AG04449 (cell line): ENCODE measurements around the gene NCR1.
"Not testable (repeated sequence)": the region's sequence is repeated elsewhere in the genome, so short reads cannot be mapped to it uniquely, and the experiment has no call there.

Experiments used
- CTCF ChIA-PET: fragments of 350-600 bp; formaldehyde crosslinking; extraction: SDS; loops from one replicate; lab custom pipeline; 2021; ENCODE audit warnings: antibody characterized with exemption; lab: Yijun Ruan, JAX
- POLR2A ChIA-PET: fragments of 400-600, 350-600 bp; formaldehyde crosslinking; extraction: SDS; loops from one replicate; lab custom pipeline; 2020; ENCODE audit warnings: antibody characterized with exemption, inconsistent platforms; lab: Yijun Ruan, JAX
- DNase-seq: peaks from one replicate; pipeline ENCODE4 v3.0.0-alpha.2; 2010; ENCODE audit warnings: low read depth, low spot score
- H3K4me3 ChIP-seq: 2 replicates; pipeline ENCODE4 v1.5.1; 2011; ENCODE audit warnings: low read depth, mild to moderate bottlenecking, control low read depth, low read length
- CTCF ChIP-seq: IDR thresholded peaks from one replicate; pipeline ENCODE4 v1.5.1; 2011; ENCODE audit warnings: mild to moderate bottlenecking, moderate library complexity, low read length, control low read depth, inconsistent platforms; ENCODE audit not compliant: insufficient read depth; ENCODE audit errors: missing control alignments

Gene NCR1

GRCh38 chr19:54905803-54906511 is at the start of gene NCR1:
TSS of gene NCR1 (plus strand) at chr19:54906148. CDS start at chr19:54906188, 40 bp downstream.
- no peak within 1 kb of the TSS for H3K4me3 ChIP-seq
- no peak for TF ChIP-seq CTCF
- ChIA-PET POLR2A (no interaction called here), CTCF (no interaction called here)
- DNase-seq, result no peak

- POLR2A ChIA-PET, DNase-seq, H3K4me3 ChIP-seq, CTCF ChIA-PET: not testable (repeated sequence)
Measured at GRCh38 chr19:54858476-54858875, 47.5 kb upstream of the NCR1 start.

GRCh38 chr19:54859421-54859820 is 46.5 kb upstream of the NCR1 start:
- CTCF ChIA-PET, DNase-seq, H3K4me3 ChIP-seq, POLR2A ChIA-PET: not testable (repeated sequence)

- POLR2A ChIA-PET, DNase-seq, CTCF ChIA-PET, H3K4me3 ChIP-seq: not testable (repeated sequence)
Measured at GRCh38 chr19:54863459-54863858, 42.5 kb upstream of the NCR1 start.

GRCh38 chr19:54871696-54872095 is 34.3 kb upstream of the NCR1 start:
- no peak for DNase-seq
- ChIA-PET POLR2A (no interaction called here), CTCF (no interaction called here)
- no peak overlapping the region for H3K4me3 ChIP-seq
- no peak for TF ChIP-seq CTCF

- CTCF ChIA-PET, result no interaction called here
- POLR2A ChIA-PET, result no interaction called here
Measured at GRCh38 chr19:54873990-54874389, 32.0 kb upstream of the NCR1 start, which contains the start of gene FCAR. TSS of gene FCAR (plus strand) at chr19:54874235. CDS start at chr19:54874290, 55 bp downstream.

GRCh38 chr19:54875506-54875905 is 30.4 kb upstream of the NCR1 start:
- H3K4me3 ChIP-seq, result no peak overlapping the region
- DNase-seq, result no peak
- POLR2A ChIA-PET, result no interaction called here
- CTCF ChIA-PET, result no interaction called here
- TF ChIP-seq CTCF, result no peak

More at GRCh38 chr19:54873990-54874389, 32.0 kb upstream of the NCR1 start, which contains the start of gene FCAR:
- no peak within 1 kb of the TSS for H3K4me3 ChIP-seq
- no peak for TF ChIP-seq CTCF
- DNase-seq, result no peak

- H3K4me3 ChIP-seq, result no peak overlapping the region
- no peak for TF ChIP-seq CTCF
- POLR2A ChIA-PET, result no interaction called here
- CTCF ChIA-PET, result no interaction called here
- DNase-seq, result no peak
Measured at GRCh38 chr19:54877471-54877870, 28.5 kb upstream of the NCR1 start.
